Renal pelvis (tissue), 4 donors: ENCODE measurements around the gene HMG20B. TPM values are rescaled to one million over a fixed set of nuclear protein-coding genes. Genes with fewer than 3 reads are reported as not detected.
"Not testable (repeated sequence)": the region's sequence is repeated elsewhere in the genome, so short reads cannot be mapped to it uniquely, and the experiment has no call there.

Experiments
- DNase-seq: peaks from one replicate; pipeline ENCODE4 v3.0.0-alpha.2; 2013
- polyA plus RNA-seq, 3 donors: library from polyadenylated mRNA; unstranded; fragments of 120-200 nt; gene quantifications; one replicate each; pipeline ENCODE4 v1.2.1, GENCODE V29; 2013; ENCODE audit not compliant: insufficient read length in 3 of 3

The HMG20B gene
- polyA plus RNA-seq, 3 donors: 86.9 to 95.0 (median 93.9) TPM

GRCh38 chr19:3576696-3577443, 4.1 kb downstream of the HMG20B start:
- no peak for DNase-seq

- no peak for DNase-seq
Observed at GRCh38 chr19:3577723-3578344, 5.1 kb downstream of the HMG20B start.

- DNase-seq: no peak
Observed at GRCh38 chr19:3578390-3578789, 5.6 kb downstream of the HMG20B start.

- no peak for DNase-seq
Observed at GRCh38 chr19:3580156-3580934, 7.6 kb downstream of the HMG20B start.

- not testable (repeated sequence) for DNase-seq
Observed at GRCh38 chr19:3581792-3582191, 9.0 kb downstream of the HMG20B start.

- DNase-seq: not testable (repeated sequence)
Observed at GRCh38 chr19:3584036-3584802, 11.5 kb downstream of the HMG20B start.

- DNase-seq: no peak
Observed at GRCh38 chr19:3585301-3586126, 12.8 kb downstream of the HMG20B start, which contains the start of gene GIPC3. GIPC3 (plus strand) TSS chr19:3585478; CDS start chr19:3585598, 120 bp downstream.

GRCh38 chr19:3586127-3586626, 13.4 kb downstream of the HMG20B start:
- no peak for DNase-seq

- DNase-seq: no peak
Observed at GRCh38 chr19:3586707-3587346, 14.1 kb downstream of the HMG20B start.

- DNase-seq: no peak
Observed at GRCh38 chr19:3589439-3589838, 16.7 kb downstream of the HMG20B start.

- DNase-seq: no peak
Observed at GRCh38 chr19:3589949-3590348, 17.2 kb downstream of the HMG20B start.

GRCh38 chr19:3590991-3591659, 18.4 kb downstream of the HMG20B start:
- DNase-seq: no peak

- no peak for DNase-seq
Observed at GRCh38 chr19:3591876-3592613, 19.3 kb downstream of the HMG20B start.

- DNase-seq: no peak
Observed at GRCh38 chr19:3593156-3593555, 20.4 kb downstream of the HMG20B start.

GRCh38 chr19:3595521-3596061, 22.8 kb downstream of the HMG20B start:
- no peak for DNase-seq

GRCh38 chr19:3599776-3600187, 27.0 kb downstream of the HMG20B start:
- no peak for DNase-seq

GRCh38 chr19:3601021-3601420, 28.3 kb downstream of the HMG20B start:
- DNase-seq: no peak

GRCh38 chr19:3603121-3603811, 30.5 kb downstream of the HMG20B start:
- DNase-seq: no peak
